CD4-positive, alpha-beta T cell (primary cell): ENCODE results near the gene CYTH2. TPM values are rescaled to one million over a fixed set of nuclear protein-coding genes. Genes with fewer than 3 reads are reported as not detected.

ENCODE experiments used
- ATAC-seq: fragments of 200-7000 bp; cut with Tn5 transposase; one replicate; pipeline ENCODE4 v1.10.0; 2022; ENCODE audit warnings: mild to moderate bottlenecking; ENCODE audit not compliant: poor library complexity
- CTCF ChIA-PET: fragments of 350-600 bp; sonication (Branson Sonifier 250); formaldehyde crosslinking; loops from one replicate; lab custom pipeline; 2021; ENCODE audit warnings: antibody characterized with exemption, inconsistent platforms; lab: Charles Lee
- POLR2A ChIA-PET: fragments of 350-600 bp; sonication (Branson Sonifier 250); formaldehyde crosslinking; loops from one replicate; lab custom pipeline; 2021; ENCODE audit warnings: antibody characterized with exemption, inconsistent platforms; lab: Charles Lee
- DNase-seq, 14 experiments: peaks; one replicate each; pipeline ENCODE4 v3.0.0-alpha.2; 2013 to 2020; ENCODE audit warnings: mixed read lengths in 2 of 14
- H3K27ac ChIP-seq, 2 donors: one replicate each; pipeline versions ENCODE4 v1.5.1 to v1.7.0; 2013; ENCODE audit warnings: low read length in 2 of 2, low read depth in 1 of 2, mild to moderate bottlenecking in 1 of 2
- H3K27me3 ChIP-seq, 2 experiments: 1 replicate in 1 of 2; 2 replicates in 1 of 2; pipeline versions ENCODE4 v1.6.1 to v1.7.0; 2013; ENCODE audit warnings: low read length in 2 of 2, control low read depth in 1 of 2, mild to moderate bottlenecking in 1 of 2, moderate library complexity in 1 of 2; ENCODE audit not compliant: insufficient read depth in 2 of 2, control insufficient read depth in 1 of 2
- H3K36me3 ChIP-seq: one replicate; pipeline ENCODE4 v1.6.1; 2013; ENCODE audit warnings: low read length, control low read depth; ENCODE audit not compliant: insufficient read depth
- H3K4me1 ChIP-seq: one replicate; pipeline ENCODE4 v1.6.1; 2013; ENCODE audit warnings: low read length, control low read depth; ENCODE audit not compliant: insufficient read depth
- H3K4me3 ChIP-seq: one replicate; pipeline ENCODE4 v1.5.1; 2013; ENCODE audit warnings: mild to moderate bottlenecking, low read length, moderate library complexity
- H3K9me3 ChIP-seq, 2 experiments: 1 replicate in 1 of 2; 2 replicates in 1 of 2; pipeline versions ENCODE4 v1.6.1 to v1.7.0; 2013; ENCODE audit warnings: low read length in 2 of 2, mild to moderate bottlenecking in 2 of 2, control low read depth in 1 of 2, moderate library complexity in 1 of 2; ENCODE audit not compliant: control insufficient read depth in 1 of 2, insufficient read depth in 1 of 2
- H3K27ac Mint-ChIP-seq: one replicate; pipeline ENCODE4 v1.8.0; 2020; ENCODE audit warnings: mixed read lengths
- H3K27me3 Mint-ChIP-seq: one replicate; pipeline ENCODE4 v1.8.0; 2021; ENCODE audit warnings: mixed read lengths
- H3K36me3 Mint-ChIP-seq: one replicate; pipeline ENCODE4 v1.8.0; 2021; ENCODE audit warnings: low read depth, mixed read lengths
- H3K4me1 Mint-ChIP-seq: one replicate; pipeline ENCODE4 v1.8.0; 2021; ENCODE audit warnings: low read depth, mixed read lengths
- H3K4me3 Mint-ChIP-seq: one replicate; pipeline ENCODE4 v1.8.0; 2020; ENCODE audit warnings: mild to moderate bottlenecking, mixed read lengths
- H3K9me3 Mint-ChIP-seq: one replicate; pipeline ENCODE4 v1.8.0; 2020; ENCODE audit warnings: mixed read lengths
- intact Hi-C, 2 experiments: fragments of 100-400 bp; cut with DNase I in 1 of 2; cut with micrococcal nuclease in 1 of 2; formaldehyde crosslinking; loops; one replicate each; pipeline versions ENCODE4 v1.15.1 to v1.9.0; 2023 to 2025; cut with DNase I, micrococcal nuclease
- polyA plus RNA-seq, 2 donors: library from polyadenylated mRNA; unstranded; fragments of 120-200 nt; gene quantifications; one replicate each; pipeline ENCODE4 v1.2.1, GENCODE V29; 2013
- total RNA-seq, 174 experiments: library from RNA in 2 of 174; stranded (reverse) in 2 of 174; gene quantifications; one replicate each; pipeline ENCODE4 v1.2.3 and lab custom pipeline; 2021 to 2026
- TF ChIP-seq, protein P1 (sequence below): fragments of 200-600 bp; IDR thresholded peaks from one replicate; pipeline ENCODE4 v1.8.0; 2022; ENCODE audit warnings: antibody characterized with exemption, mild to moderate bottlenecking

Gene CYTH2, protein sequence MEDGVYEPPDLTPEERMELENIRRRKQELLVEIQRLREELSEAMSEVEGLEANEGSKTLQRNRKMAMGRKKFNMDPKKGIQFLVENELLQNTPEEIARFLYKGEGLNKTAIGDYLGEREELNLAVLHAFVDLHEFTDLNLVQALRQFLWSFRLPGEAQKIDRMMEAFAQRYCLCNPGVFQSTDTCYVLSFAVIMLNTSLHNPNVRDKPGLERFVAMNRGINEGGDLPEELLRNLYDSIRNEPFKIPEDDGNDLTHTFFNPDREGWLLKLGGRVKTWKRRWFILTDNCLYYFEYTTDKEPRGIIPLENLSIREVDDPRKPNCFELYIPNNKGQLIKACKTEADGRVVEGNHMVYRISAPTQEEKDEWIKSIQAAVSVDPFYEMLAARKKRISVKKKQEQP
- total RNA-seq (10 to 100 TPM; 23.4 to 25.3 TPM), total RNA-seq (lab: John Stamatoyannopoulos, UW) (10.8 to 135 (median 62.1) reads per million in 172 experiments)
- 32.1 TPM for polyA plus RNA-seq (2013, experiment 1 of 2)
- polyA plus RNA-seq (2013, experiment 2 of 2), result 39.6 TPM

DNA sequence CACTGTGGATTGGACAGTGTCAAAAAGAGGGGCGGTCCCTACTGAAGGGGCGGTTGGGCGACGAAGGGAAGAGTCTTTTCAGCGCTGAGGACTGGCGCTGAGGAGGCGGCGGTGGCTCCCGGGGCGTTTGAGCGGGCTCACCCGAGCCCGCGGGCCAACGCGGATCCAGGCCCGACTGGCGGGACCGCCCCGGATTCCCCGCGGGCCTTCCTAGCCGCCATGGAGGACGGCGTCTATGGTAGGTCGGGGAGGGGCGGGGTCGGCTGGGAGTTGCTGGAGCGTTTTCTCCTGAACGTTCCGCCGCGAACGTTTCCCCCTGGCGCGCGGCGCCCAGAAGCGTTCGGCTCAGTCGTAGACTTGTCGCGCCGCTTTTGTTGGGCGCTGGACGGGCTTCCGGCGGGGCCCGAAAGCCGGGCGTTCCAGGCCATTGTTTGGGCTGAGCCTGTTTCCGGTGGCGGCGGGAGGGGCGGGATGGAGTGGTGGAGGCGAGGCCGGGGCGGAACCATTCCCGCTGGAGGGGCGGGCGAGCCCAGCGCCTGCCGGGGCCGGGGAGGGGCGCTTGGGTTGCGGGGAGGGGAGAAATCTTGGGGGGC lies at the start of gene CYTH2:
Gene CYTH2, plus strand, starts transcription at position 81 of the 593 bp plus-strand sequence. Its CDS starts 139 bp downstream, at position 220.
- H3K4me3 Mint-ChIP-seq, result peak within 1 kb of the TSS; percentile 90
- TF ChIP-seq, protein P1, sequence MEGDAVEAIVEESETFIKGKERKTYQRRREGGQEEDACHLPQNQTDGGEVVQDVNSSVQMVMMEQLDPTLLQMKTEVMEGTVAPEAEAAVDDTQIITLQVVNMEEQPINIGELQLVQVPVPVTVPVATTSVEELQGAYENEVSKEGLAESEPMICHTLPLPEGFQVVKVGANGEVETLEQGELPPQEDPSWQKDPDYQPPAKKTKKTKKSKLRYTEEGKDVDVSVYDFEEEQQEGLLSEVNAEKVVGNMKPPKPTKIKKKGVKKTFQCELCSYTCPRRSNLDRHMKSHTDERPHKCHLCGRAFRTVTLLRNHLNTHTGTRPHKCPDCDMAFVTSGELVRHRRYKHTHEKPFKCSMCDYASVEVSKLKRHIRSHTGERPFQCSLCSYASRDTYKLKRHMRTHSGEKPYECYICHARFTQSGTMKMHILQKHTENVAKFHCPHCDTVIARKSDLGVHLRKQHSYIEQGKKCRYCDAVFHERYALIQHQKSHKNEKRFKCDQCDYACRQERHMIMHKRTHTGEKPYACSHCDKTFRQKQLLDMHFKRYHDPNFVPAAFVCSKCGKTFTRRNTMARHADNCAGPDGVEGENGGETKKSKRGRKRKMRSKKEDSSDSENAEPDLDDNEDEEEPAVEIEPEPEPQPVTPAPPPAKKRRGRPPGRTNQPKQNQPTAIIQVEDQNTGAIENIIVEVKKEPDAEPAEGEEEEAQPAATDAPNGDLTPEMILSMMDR, result no peak
- DNase-seq (peak in 12 of 14 experiments; percentile 53 to 84 (median 67)), ATAC-seq (no peak)
- peaks cover 21% of the 10 kb centered on the region for H3K4me1 Mint-ChIP-seq
- H3K36me3 Mint-ChIP-seq, result peaks cover 43% of the 10 kb centered on the region
- H3K4me3 ChIP-seq, result peak within 1 kb of the TSS; percentile 96
- H3K36me3 ChIP-seq, result peaks cover 40% of the 10 kb centered on the region
- H3K27me3 Mint-ChIP-seq, result no peaks in the 10 kb centered on the region
- peak within 1 kb of the TSS; percentile 79 to 91 for H3K27ac ChIP-seq
- intact Hi-C loops, result loop anchor here (2.0 to 5.0 kb wide), 4 partner anchors 25 to 523 kb away; partner anchors contain the start of genes GRWD1 (in 1 of the 2), GYS1 (in 1 of the 2), RUVBL2 (in 1 of the 2) and TMEM143 (in 1 of the 2)
- H3K27ac Mint-ChIP-seq, result peak within 1 kb of the TSS; percentile 82
- H3K27me3 ChIP-seq, result no peaks in the 10 kb centered on the region
- peaks cover 22% of the 10 kb centered on the region for H3K4me1 ChIP-seq
- H3K9me3 ChIP-seq, result no peaks in the 10 kb centered on the region
- no peaks in the 10 kb centered on the region for H3K9me3 Mint-ChIP-seq
- CTCF ChIA-PET, result interaction anchor here (0.7 to 1.0 kb wide), 3 partner anchors 20 to 140 kb away, joined by 3 read pairs; no protein-coding TSS in a partner anchor
- POLR2A ChIA-PET, result interaction anchor here (1.6 to 1.7 kb wide), 2 partner anchors 11 to 78 kb away, joined by 3 to 18 read pairs; partner anchors contain the start of gene KDELR1

DNA sequence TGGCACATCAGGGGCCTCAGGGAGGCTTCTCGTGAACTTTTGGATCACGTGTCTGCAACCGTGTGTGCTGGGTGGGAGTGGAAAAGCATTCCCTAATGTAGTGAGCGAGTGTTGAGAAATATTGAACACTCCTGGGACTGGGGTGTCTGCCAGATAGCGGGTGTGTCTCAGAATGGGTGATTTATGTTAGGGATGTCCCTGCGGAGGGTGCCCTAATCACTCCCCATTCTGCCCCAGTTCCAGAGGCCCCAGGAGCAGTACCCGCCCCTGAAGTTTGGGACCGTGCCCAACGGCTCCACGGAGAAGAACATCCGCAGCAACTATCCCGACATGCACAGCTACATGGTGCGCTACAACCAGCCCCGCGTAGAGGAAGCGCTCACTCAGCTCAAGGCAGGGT lies 47.6 kb upstream of the CYTH2 start:
- Histone ChIP-seq H3K27ac (no peak overlapping the region), H3K9me3 (no peaks in the 10 kb centered on the region), H3K27me3 (peaks cover 0 to 6% of the 10 kb centered on the region in 2 experiments), H3K4me1 (peaks cover 10% of the 10 kb centered on the region), H3K4me3 (no peak overlapping the region), H3K36me3 (no peaks in the 10 kb centered on the region)
- Mint-ChIP-seq H3K4me1 (peaks cover 10% of the 10 kb centered on the region), H3K9me3 (no peaks in the 10 kb centered on the region), H3K27ac (no peak overlapping the region), H3K4me3 (no peak overlapping the region), H3K27me3 (peaks cover 18% of the 10 kb centered on the region), H3K36me3 (no peaks in the 10 kb centered on the region)
- CTCF ChIA-PET, result no interaction called here
- no peak for ATAC-seq
- POLR2A ChIA-PET, result no interaction called here
- intact Hi-C loops, result no loop called here
- TF ChIP-seq, protein P1, result no peak
- no peak for DNase-seq

DNA sequence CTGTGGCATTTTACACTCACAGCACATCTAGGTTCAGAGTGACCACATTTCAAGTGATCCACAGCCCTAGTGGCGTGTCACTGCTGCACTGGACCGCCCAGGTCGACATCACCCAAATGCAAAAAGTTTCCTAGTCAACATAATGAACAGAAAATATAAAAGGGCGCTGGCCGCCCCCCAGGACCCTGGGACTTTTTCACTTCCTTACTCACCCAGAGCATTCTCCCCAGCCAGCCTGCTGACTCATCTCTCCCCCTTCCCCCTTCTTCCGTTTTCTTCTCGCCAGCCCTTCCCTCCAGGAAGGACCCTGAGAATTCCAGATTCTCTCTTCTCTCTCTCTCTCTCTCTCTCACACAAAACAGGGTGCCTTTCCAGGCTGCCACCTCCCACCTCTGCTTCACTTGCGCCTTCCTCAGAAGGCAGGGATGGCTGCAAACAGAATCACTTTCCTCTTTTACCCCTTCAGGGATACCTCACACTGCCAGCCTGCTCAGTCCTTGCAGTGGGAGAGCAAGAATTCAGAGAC lies 44.4 kb upstream of the CYTH2 start:
- H3K9me3 Mint-ChIP-seq, result no peaks in the 10 kb centered on the region
- H3K4me1 Mint-ChIP-seq, result no peaks in the 10 kb centered on the region
- intact Hi-C loops, result no loop called here
- ATAC-seq, result no peak
- H3K27ac Mint-ChIP-seq, result no peak overlapping the region
- Histone ChIP-seq H3K9me3 (no peaks in the 10 kb centered on the region), H3K27me3 (no peaks in the 10 kb centered on the region), H3K36me3 (no peaks in the 10 kb centered on the region), H3K4me3 (no peak overlapping the region), H3K4me1 (no peaks in the 10 kb centered on the region), H3K27ac (no peak overlapping the region)
- ChIA-PET CTCF (no interaction called here), POLR2A (no interaction called here)
- no peak overlapping the region for H3K4me3 Mint-ChIP-seq
- DNase-seq, result peak in 2 of 14 experiments; percentile 43 to 51
- peaks cover 5% of the 10 kb centered on the region for H3K27me3 Mint-ChIP-seq
- H3K36me3 Mint-ChIP-seq, result no peaks in the 10 kb centered on the region
- TF ChIP-seq, protein P1, result no peak
